SKM-1 treated with dmso at 0.1 percent for 144 hours (cell line): ENCODE results near the gene MEX3B.

Experiments used
- DNase-seq: peaks from one replicate; lab custom pipeline; 2025; ENCODE audit not compliant: unreplicated experiment; lab: John Stamatoyannopoulos, UW

Gene MEX3B

GRCh38 chr15:82045892-82046665, at the start of gene MEX3B:
Gene MEX3B, minus strand, starts transcription at chr15:82046018. Its CDS starts 313 bp downstream, at chr15:82045705.
- DNase-seq = peak; percentile 92

GRCh38 chr15:82093774-82094211, 48.0 kb upstream of the MEX3B start:
- no peak for DNase-seq

GRCh38 chr15:82093325-82093724, 47.5 kb upstream of the MEX3B start:
- no peak for DNase-seq

GRCh38 chr15:82091636-82092140, 45.9 kb upstream of the MEX3B start:
- no peak for DNase-seq

GRCh38 chr15:82086243-82086995, 40.6 kb upstream of the MEX3B start:
- no peak for DNase-seq

- no peak for DNase-seq
Observed at GRCh38 chr15:82081914-82082762, 36.3 kb upstream of the MEX3B start.

GRCh38 chr15:82080774-82081173, 35.0 kb upstream of the MEX3B start:
- no peak for DNase-seq

- no peak for DNase-seq
Observed at GRCh38 chr15:82079736-82080135, 33.9 kb upstream of the MEX3B start.

GRCh38 chr15:82074610-82075009, 28.8 kb upstream of the MEX3B start:
- no peak for DNase-seq

GRCh38 chr15:82072926-82073537, 27.2 kb upstream of the MEX3B start:
- DNase-seq = no peak

GRCh38 chr15:82066455-82066854, 20.6 kb upstream of the MEX3B start:
- no peak for DNase-seq

GRCh38 chr15:82064824-82065223, 19.0 kb upstream of the MEX3B start:
- DNase-seq = no peak

GRCh38 chr15:82062479-82063454, 16.9 kb upstream of the MEX3B start:
- DNase-seq = no peak

GRCh38 chr15:82060817-82061216, 15.0 kb upstream of the MEX3B start:
- DNase-seq = no peak

- no peak for DNase-seq
Observed at GRCh38 chr15:82058517-82059204, 12.8 kb upstream of the MEX3B start.

- no peak for DNase-seq
Observed at GRCh38 chr15:82058026-82058425, 12.2 kb upstream of the MEX3B start.

GRCh38 chr15:82056958-82057823, 11.4 kb upstream of the MEX3B start:
- no peak for DNase-seq

GRCh38 chr15:82052751-82053150, 6.9 kb upstream of the MEX3B start:
- no peak for DNase-seq
